Astrocyte (in vitro differentiated cells and primary cell): Measurements from ENCODE around the gene KRT6B.

Experiments used
- CTCF ChIP-seq: IDR thresholded peaks from 2 replicates; pipeline ENCODE4 v1.5.1; 2011; ENCODE audit warnings: low read depth, mild to moderate bottlenecking, inconsistent platforms, low read length, moderate library complexity; ENCODE audit not compliant: insufficient read depth
- EZH2 ChIP-seq: IDR thresholded peaks from 2 replicates; pipeline ENCODE4 v1.6.1; 2012; ENCODE audit warnings: mild to moderate bottlenecking, low read length, inconsistent platforms; ENCODE audit not compliant: insufficient read depth

GRCh38 chr12:52493172-52493571 is 41.2 kb upstream of the KRT6B start, which contains the start of gene KRT6A:
- TF ChIP-seq CTCF (no peak), EZH2 (no peak)
